OCI-LY3 (cell line): ENCODE measurements around the gene DYNLT5.

Experiments
- CTCF ChIP-seq: fragments of 200-600, 300-600 bp; sonication (generic); IDR thresholded peaks from 2 replicates; pipeline ENCODE4 v1.5.1; 2014; ENCODE audit warnings: antibody characterized with exemption, low read length, low read depth
- EZH2phosphoT487 ChIP-seq: fragments of 200-600 bp; shearing (Covaris generic); IDR thresholded peaks from 2 replicates; pipeline ENCODE4 v1.6.1; 2018; ENCODE audit warnings: antibody characterized with exemption, mixed run types, low read depth

DNA sequence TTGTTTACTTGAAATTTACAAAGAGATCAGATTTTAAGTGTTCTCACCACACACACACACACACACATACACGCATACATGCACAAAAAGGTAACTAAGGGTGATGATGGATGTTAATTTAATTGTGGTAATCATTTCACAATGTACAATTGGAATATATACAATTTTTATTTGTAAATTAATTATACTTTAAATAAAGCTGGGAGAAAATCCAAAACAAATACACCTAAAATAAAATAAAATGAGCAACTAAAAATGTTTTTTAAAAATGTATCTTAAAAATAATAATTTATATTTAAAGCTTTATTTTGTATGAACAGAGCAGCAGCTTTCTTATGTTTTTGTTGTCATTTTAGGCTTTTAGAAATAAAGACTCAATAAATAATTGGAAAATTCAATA is 57.0 kb downstream of the DYNLT5 start:
- TF ChIP-seq CTCF (no peak), EZH2phosphoT487 (no peak)
